NT2/D1 (cell line): ENCODE data around the gene NPAS3.

Experiments
- YY1 ChIP-seq: IDR thresholded peaks from 2 replicates; pipeline ENCODE4 v1.6.1; 2011; ENCODE audit not compliant: insufficient read length, insufficient read depth
- ZNF274 ChIP-seq: IDR thresholded peaks from 2 replicates; pipeline ENCODE4 v1.6.1; 2011; ENCODE audit warnings: mild to moderate bottlenecking, low read depth, low read length

DNA sequence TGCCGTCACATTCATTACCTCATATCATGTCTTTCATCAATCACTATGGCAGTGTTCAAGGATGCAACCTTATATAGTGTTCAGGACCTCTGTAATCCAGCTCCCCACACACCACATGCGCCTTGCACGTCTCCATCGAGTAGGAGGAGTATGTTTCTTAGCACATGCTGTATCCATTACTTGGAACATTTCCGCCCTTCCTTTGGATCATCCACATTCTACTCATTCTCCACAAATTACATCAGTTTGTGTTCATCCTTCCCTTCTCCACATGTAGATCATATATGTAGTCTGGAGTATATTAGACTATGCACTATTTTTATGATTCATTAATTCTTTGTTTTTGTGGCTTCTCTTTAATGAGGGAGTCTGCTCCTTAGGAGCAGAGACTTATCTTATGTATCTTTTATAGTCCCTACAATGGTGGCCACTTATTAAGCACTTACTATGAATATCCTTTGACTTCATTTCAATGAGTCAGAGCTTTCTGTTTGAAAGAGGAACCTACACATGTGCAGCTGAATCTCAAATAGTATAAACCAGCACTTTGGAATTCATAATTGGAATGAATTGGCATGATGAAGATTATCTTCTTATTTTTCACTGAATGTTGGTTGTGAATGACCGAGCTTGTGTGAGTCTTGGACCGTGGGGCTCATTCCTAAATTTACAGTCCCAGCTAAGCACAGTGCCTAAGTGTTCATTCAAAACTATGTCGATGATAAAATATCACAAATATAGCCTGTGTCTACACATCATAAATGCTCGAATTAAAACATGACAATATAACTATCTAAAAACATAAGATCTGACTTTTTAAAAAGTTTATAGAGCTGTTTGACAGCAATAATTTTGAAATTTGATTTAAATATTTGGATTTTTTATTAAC, 30.2 kb upstream of the NPAS3 start:
- TF ChIP-seq ZNF274, result no peak
- no peak for TF ChIP-seq YY1
